Esophagus squamous epithelium (tissue), 4 donors: ENCODE measurements around the gene RASSF1.

ENCODE experiments used
- CTCF ChIP-seq, 6 experiments: fragments of 450-650 bp in 4 of 6; fragments of 200-600 bp in 2 of 6; sonication (generic) in 2 of 6; IDR thresholded peaks; one replicate each; pipeline ENCODE4 v1.5.1; 2016 to 2019; ENCODE audit warnings: antibody characterized with exemption in 6 of 6, mild to moderate bottlenecking in 4 of 6, moderate library complexity in 4 of 6
- POLR2A ChIP-seq, 4 donors: fragments of 450-650 bp; IDR thresholded peaks; one replicate each; pipeline ENCODE4 v1.6.1; 2017; ENCODE audit warnings: antibody characterized with exemption in 4 of 4, mild to moderate bottlenecking in 4 of 4, moderate library complexity in 3 of 4

GRCh38 chr3:50359760-50360110 is 19.1 kb upstream of the RASSF1 start:
- no peak for TF ChIP-seq CTCF (IDR thresholded peaks at IDR 0.05)
- TF ChIP-seq POLR2A (IDR thresholded peaks at IDR 0.05) = no peak
